ENCODE measurements around the gene NCKAP5. TPM values are rescaled to one million over a fixed set of nuclear protein-coding genes. Genes with fewer than 3 reads are reported as not detected.

Gene NCKAP5
- total RNA-seq, 4 donors from 2014 or later = 0.03 to 0.55 (median 0.33) TPM

DNA sequence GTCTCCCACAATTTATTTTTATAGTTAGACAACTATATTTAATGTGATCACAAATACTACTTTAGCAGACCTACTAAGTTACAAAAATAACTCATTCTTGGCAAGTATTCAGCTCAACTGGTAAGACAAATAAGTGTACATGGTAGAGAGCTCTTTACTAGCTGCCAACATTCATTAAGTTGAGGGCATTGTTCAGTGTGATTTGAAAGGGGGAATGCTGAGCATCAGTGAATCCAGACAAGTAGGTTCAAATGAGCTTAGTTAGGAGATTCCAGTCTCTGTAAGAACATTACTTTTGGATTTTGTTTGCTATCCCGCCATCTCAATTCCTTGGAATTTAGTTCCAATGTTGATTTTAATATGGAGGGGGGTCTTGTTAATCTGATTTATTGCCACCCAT, 710.9 kb downstream of the NCKAP5 start:
- Histone ChIP-seq H3K36me3 (no peaks in the 10 kb centered on the region), H3K27me3 (no peaks in the 10 kb centered on the region), H3K4me3 (no peak overlapping the region), H3K9me3 (no peaks in the 10 kb centered on the region), H3K27ac (no peak overlapping the region), H3K4me1 (no peaks in the 10 kb centered on the region)
- intact Hi-C loops (cut with DNase I; ENCODE audit: low total_unique reads) (no loop called here), in situ Hi-C loops (cut with MboI; ENCODE audit: low sequenced_read_pairs in 4 of 4) (no loop called here)
- no peak for ATAC-seq
- TF ChIP-seq, protein P1, sequence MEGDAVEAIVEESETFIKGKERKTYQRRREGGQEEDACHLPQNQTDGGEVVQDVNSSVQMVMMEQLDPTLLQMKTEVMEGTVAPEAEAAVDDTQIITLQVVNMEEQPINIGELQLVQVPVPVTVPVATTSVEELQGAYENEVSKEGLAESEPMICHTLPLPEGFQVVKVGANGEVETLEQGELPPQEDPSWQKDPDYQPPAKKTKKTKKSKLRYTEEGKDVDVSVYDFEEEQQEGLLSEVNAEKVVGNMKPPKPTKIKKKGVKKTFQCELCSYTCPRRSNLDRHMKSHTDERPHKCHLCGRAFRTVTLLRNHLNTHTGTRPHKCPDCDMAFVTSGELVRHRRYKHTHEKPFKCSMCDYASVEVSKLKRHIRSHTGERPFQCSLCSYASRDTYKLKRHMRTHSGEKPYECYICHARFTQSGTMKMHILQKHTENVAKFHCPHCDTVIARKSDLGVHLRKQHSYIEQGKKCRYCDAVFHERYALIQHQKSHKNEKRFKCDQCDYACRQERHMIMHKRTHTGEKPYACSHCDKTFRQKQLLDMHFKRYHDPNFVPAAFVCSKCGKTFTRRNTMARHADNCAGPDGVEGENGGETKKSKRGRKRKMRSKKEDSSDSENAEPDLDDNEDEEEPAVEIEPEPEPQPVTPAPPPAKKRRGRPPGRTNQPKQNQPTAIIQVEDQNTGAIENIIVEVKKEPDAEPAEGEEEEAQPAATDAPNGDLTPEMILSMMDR (IDR thresholded peaks at IDR 0.05 in 4 of 5, conservative IDR thresholded peaks at IDR 0.05 in 1 of 5) = no peak
- DNase-seq = no peak

DNA sequence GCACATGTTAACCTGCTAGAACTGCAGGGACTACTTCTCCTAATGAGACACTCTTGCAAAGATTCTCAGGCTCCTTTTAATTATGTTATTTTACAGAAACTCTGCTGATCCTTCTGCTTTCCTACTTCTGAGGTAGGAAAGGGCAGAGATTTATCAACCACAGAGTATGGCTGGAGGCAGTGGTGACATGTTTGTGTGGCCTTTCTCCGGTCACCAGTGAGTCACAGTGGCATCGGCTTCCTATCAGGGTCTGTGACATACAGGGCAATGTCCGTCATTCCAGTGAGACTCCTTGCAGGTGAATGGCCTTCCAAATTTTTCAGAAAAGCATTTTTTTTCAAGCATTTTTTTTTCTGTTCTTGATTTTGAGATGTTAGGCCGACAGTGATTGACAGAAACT, 717.6 kb downstream of the NCKAP5 start:
- intact Hi-C loops (cut with DNase I; ENCODE audit: low total_unique reads) (no loop called here), in situ Hi-C loops (cut with MboI; ENCODE audit: low sequenced_read_pairs in 4 of 4) (no loop called here)
- H3K36me3 ChIP-seq = no peaks in the 10 kb centered on the region
- H3K9me3 ChIP-seq = no peaks in the 10 kb centered on the region
- no peak for ATAC-seq
- no peak for TF ChIP-seq POLR2A (IDR thresholded peaks at IDR 0.05)
- no peak for DNase-seq
- no peaks in the 10 kb centered on the region for H3K27me3 ChIP-seq
- H3K4me1 ChIP-seq = no peaks in the 10 kb centered on the region
- H3K27ac ChIP-seq = no peak overlapping the region
- no peak overlapping the region for H3K4me3 ChIP-seq

DNA sequence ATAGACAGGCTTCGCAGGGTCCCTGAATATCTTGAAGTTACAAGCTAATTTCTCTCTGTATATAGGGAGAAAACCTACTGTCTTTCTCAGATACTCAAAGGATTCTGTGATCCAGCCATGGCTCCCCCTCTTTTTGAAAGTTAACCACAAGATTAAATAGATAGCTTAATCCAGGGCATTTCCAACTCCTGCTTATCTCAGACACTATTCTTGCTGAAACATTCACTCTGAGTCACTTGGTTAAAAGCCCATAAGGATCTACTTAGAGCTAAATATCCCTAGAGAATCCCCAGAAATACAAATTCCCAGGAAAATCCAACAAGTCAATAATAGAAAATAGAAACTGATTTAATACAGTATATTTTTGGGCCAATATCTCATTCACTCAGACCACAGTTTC, 719.1 kb downstream of the NCKAP5 start:
- Histone ChIP-seq H3K27ac (no peak overlapping the region), H3K4me1 (no peaks in the 10 kb centered on the region), H3K36me3 (no peaks in the 10 kb centered on the region), H3K9me3 (no peaks in the 10 kb centered on the region), H3K27me3 (no peaks in the 10 kb centered on the region), H3K4me3 (no peak overlapping the region)
- no peak for DNase-seq
- TF ChIP-seq, protein P1 (IDR thresholded peaks at IDR 0.05 in 4 of 5, conservative IDR thresholded peaks at IDR 0.05 in 1 of 5) = no peak
- TF ChIP-seq POLR2A (IDR thresholded peaks at IDR 0.05) = no peak
- in situ Hi-C loops (cut with MboI; ENCODE audit: low sequenced_read_pairs in 4 of 4) (no loop called here), intact Hi-C loops (cut with DNase I; ENCODE audit: low total_unique reads) (no loop called here)
- ATAC-seq = no peak

DNA sequence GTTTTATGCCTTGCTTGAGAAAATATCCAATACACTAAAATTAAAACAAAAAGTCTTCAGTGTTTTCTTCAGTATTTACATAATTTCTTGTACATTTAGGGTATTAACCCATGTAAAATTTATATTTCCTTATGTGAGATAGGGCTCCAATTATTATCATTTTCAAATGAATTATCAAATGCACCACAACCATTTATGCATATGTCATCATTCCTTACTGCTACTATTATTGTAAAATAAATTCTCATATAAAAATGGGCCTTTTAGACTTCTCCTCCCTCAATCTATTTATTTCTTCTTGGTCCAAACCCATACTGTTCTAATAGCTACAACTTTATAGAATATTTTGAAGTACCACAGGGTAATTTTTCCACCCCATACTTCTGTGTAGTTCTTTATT, 722.9 kb downstream of the NCKAP5 start:
- H3K9me3 ChIP-seq = no peaks in the 10 kb centered on the region
- in situ Hi-C loops (cut with MboI; ENCODE audit: low sequenced_read_pairs in 4 of 4) (no loop called here), intact Hi-C loops (cut with DNase I; ENCODE audit: low total_unique reads) (no loop called here)
- no peaks in the 10 kb centered on the region for H3K27me3 ChIP-seq
- H3K4me3 ChIP-seq = no peak overlapping the region
- no peak for DNase-seq
- no peak for TF ChIP-seq POLR2A (IDR thresholded peaks at IDR 0.05)
- TF ChIP-seq, protein P1 (IDR thresholded peaks at IDR 0.05 in 4 of 5, conservative IDR thresholded peaks at IDR 0.05 in 1 of 5) = no peak
- H3K36me3 ChIP-seq = no peaks in the 10 kb centered on the region
- H3K27ac ChIP-seq = no peak overlapping the region
- H3K4me1 ChIP-seq = no peaks in the 10 kb centered on the region
- no peak for ATAC-seq

DNA sequence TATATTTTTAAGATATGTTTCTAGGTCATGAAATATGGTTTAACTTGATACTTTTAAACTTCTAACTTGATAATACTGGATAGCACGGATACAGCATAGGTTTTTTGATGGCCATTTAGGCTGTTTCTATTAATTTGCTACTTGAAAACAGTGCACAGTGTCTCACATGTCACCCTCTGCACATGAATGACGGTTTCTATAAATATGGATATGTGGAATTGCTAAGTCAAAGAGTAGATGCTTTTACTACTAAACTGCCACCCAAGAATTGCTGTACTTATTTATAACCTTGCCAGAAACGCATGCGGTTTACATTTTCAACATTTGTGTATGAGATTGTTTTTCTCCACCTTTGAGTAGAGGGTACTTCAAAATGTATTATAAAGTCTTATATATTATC, 723.7 kb downstream of the NCKAP5 start:
- Histone ChIP-seq H3K9me3 (no peaks in the 10 kb centered on the region), H3K27me3 (no peaks in the 10 kb centered on the region), H3K4me3 (no peak overlapping the region), H3K36me3 (no peaks in the 10 kb centered on the region), H3K27ac (no peak overlapping the region), H3K4me1 (no peaks in the 10 kb centered on the region)
- ATAC-seq (no peak), DNase-seq (no peak)
- in situ Hi-C loops (cut with MboI; ENCODE audit: low sequenced_read_pairs in 4 of 4) (no loop called here), intact Hi-C loops (cut with DNase I; ENCODE audit: low total_unique reads) (no loop called here)
- TF ChIP-seq, protein P1 (IDR thresholded peaks at IDR 0.05 in 4 of 5, conservative IDR thresholded peaks at IDR 0.05 in 1 of 5) = no peak
- no peak for TF ChIP-seq POLR2A (IDR thresholded peaks at IDR 0.05)
